NB4 (cell line): ENCODE measurements around the gene IGFBP2.

Experiments used
- DNase-seq: peaks from one replicate; pipeline ENCODE4 v3.0.0; 2010; ENCODE audit warnings: low read depth
- H3K4me3 ChIP-seq: one replicate; pipeline ENCODE4 v1.5.1; 2011; ENCODE audit warnings: mild to moderate bottlenecking, low read depth, low read length, moderate library complexity
- MYC ChIP-seq: IDR thresholded peaks from 2 replicates; pipeline ENCODE4 v1.6.1; 2011; ENCODE audit warnings: low read depth, low read length
- POLR2A ChIP-seq: IDR thresholded peaks from 2 replicates; pipeline ENCODE4 v1.6.1; 2011; ENCODE audit warnings: mild to moderate bottlenecking; ENCODE audit not compliant: insufficient read length; ENCODE audit errors: extremely low read depth
- TF ChIP-seq, protein P1 (sequence below): IDR thresholded peaks from one replicate; pipeline ENCODE4 v1.5.1; 2012; ENCODE audit warnings: low read depth, low read length
- TF ChIP-seq, protein P2 (sequence below): IDR thresholded peaks from 2 replicates; pipeline ENCODE4 v1.6.1; 2011; ENCODE audit warnings: low read depth, low read length

Gene IGFBP2

DNA sequence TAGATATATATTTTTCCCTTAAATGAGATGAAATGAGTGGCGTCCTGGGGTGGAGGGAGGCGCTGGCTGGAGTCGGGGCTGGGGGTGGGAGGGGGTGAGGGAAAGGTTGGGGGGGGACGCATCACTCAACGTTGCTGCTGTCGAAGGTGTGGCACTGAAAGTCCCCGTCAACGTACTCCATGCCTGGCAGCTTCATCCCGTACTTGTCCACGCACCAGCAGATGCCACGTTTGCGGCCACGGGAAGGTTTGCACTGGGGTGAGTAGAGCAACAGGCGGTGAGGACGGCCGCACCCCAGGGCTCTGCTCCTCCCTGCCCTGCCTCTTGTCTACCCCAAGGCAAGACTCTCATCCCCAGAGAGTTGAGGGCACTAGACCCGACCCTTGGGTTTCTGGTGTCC lies 43.4 kb downstream of the IGFBP2 start:
- H3K4me3 ChIP-seq: no peak overlapping the region
- no peak for DNase-seq
- TF ChIP-seq, protein P1, sequence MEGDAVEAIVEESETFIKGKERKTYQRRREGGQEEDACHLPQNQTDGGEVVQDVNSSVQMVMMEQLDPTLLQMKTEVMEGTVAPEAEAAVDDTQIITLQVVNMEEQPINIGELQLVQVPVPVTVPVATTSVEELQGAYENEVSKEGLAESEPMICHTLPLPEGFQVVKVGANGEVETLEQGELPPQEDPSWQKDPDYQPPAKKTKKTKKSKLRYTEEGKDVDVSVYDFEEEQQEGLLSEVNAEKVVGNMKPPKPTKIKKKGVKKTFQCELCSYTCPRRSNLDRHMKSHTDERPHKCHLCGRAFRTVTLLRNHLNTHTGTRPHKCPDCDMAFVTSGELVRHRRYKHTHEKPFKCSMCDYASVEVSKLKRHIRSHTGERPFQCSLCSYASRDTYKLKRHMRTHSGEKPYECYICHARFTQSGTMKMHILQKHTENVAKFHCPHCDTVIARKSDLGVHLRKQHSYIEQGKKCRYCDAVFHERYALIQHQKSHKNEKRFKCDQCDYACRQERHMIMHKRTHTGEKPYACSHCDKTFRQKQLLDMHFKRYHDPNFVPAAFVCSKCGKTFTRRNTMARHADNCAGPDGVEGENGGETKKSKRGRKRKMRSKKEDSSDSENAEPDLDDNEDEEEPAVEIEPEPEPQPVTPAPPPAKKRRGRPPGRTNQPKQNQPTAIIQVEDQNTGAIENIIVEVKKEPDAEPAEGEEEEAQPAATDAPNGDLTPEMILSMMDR: no peak
- TF ChIP-seq POLR2A: no peak
- TF ChIP-seq, protein P2, sequence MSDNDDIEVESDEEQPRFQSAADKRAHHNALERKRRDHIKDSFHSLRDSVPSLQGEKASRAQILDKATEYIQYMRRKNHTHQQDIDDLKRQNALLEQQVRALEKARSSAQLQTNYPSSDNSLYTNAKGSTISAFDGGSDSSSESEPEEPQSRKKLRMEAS: no peak
- no peak for TF ChIP-seq MYC

DNA sequence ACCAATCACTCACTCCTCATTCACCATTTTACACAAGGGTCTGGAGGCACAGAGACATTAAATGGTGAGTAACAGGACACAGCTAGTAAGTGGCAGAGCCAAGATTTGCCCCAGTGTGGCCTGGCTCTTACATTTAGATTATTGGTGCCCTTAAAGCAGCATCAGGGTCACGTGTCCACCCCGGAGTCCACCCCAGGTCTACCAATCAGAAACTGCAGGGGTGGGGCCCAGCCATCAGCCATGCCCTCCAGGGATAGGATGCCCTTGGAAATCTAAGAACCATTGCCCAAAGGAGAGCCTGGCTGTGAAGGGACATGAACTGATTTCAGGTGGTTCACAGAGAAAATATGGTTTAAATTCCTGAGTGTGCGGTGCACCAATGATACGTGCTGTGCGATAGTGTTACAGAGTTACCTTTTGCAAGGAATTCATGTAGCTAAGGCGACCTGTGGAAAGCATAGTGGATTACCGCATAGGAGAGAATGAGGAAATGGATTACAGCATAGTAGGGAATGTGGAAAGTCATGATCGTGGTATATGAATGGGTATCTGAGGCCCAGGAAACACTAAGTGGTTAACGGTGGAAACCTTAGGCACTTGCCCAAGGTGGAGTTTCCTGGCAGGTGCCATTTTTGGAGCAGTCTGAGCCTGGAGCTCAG lies 44.3 kb downstream of the IGFBP2 start:
- H3K4me3 ChIP-seq: no peak overlapping the region
- no peak for TF ChIP-seq POLR2A
- TF ChIP-seq, protein P2: no peak
- TF ChIP-seq, protein P1: no peak
- TF ChIP-seq MYC: no peak
- DNase-seq: no peak

DNA sequence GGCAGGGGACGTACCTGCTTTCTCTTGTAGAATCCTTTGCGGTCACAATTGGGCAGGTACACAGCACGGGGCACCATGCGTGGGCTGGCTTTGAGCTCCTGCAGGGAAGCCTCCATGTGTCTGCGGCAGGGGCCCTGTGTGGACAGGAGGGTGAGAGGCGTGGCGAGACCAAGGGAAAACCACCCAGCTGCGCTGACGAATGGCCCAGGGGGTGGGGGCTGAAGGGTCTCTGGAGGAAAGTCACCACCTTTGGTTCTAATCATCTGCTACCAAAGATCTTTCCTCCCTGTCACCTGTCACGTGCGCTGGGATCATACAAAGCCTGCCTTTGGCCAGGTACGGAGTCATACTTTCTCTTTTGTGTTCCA lies 44.9 kb downstream of the IGFBP2 start:
- no peak overlapping the region for H3K4me3 ChIP-seq
- TF ChIP-seq, protein P2: no peak
- TF ChIP-seq POLR2A (no peak), MYC (no peak)
- TF ChIP-seq, protein P1: no peak
- no peak for DNase-seq

DNA sequence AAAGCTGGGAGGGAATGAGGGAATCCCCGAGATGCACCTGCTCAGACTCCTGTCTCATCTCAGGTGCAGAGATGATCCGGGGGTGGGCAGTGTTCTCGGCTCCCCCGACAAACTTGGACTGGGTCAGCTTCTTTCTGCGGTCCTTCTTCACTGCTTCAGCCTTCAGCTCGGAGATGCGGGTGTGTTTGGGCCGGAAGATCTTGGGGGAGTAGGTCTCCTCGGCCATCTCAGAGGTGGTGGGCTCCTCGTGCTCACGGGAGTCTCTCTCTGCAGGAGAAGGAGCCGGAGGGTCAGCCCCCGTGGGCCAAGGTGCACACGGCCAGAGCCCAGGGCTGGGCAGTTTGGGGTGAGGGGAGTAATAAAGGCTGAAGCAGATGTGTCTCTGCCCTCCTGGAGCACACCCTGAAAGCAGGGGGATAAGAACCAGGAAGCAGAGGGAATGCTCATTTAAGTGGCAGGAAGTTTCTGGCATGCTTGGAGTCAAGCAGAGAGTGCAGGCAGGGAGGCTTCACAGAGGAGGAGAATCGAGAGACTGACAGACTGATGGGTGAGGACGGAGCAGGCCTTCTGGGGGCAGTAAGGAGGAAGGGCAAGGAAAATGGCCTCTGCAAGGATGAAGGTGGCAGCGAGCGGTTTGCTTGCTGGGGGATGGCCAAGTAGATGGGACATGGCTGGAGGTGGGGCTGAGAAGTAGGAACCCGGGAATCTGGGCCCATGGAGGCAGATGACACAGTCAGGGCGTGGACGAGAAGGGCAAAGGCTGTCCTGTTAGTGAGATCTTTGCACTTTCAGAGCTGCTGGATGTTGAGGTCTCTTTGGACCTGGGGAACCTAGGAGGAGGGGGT lies 45.8 kb downstream of the IGFBP2 start:
- no peak for DNase-seq
- no peak overlapping the region for H3K4me3 ChIP-seq
- TF ChIP-seq, protein P2: no peak
- no peak for TF ChIP-seq POLR2A
- TF ChIP-seq MYC: no peak
- TF ChIP-seq, protein P1: no peak

DNA sequence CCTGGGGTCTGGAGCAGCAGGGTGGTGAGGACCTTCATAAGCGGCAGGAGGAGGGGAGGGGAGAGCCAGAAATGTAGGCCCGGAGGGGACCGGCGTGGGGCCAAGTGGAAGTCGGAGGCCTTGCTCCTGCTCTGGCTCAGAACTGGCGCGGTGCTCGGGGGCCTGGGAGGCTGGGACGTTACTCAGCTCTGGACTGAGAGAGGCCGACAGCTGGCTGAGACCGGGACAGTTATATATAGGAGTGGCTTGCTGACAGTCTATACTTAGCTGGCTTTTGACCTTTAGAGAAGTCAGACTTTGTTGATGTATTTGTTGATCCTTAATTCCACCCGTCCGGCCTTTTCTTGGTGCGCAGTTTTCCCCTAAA lies 46.4 kb downstream of the IGFBP2 start:
- H3K4me3 ChIP-seq: no peak overlapping the region
- no peak for DNase-seq
- no peak for TF ChIP-seq MYC

DNA sequence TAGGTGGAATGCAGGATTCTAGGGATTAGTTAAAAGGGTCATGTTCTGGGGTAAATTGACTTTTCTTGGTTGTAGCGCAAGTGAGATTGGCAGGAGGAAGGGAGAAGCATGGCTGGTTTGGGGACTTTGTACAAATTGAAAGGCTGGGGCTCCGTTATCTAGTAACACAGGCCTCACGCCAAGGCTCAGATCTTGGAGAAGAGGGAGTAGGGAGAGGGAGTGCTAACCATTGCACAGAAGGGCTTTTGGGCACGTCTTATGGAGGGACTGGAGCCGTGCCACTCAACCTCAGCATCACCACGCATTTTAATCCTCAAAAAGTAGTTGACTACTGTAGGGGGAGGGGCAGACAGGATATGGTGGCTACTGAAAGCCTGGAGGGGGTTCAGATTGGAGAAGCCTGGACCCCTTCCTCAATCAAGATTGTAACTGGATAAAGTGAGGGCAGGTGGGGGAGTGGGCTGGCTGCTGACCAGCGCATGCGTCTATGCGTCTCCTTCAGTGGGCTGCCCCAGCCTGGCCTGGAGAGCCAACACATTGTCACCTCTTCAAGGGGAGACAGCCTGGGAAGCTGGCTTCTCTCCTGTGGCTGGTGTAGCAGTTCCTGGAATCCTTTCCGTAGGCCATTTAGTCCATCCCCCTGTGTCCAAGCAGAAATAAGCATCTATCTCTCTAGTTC lies 47.9 kb downstream of the IGFBP2 start:
- no peak for TF ChIP-seq MYC
- TF ChIP-seq, protein P2: no peak
- TF ChIP-seq, protein P1: no peak
- TF ChIP-seq POLR2A: no peak
- DNase-seq: no peak
- H3K4me3 ChIP-seq: no peak overlapping the region
